GM12872 (cell line): ENCODE results near the gene CBY1.

Source experiments
- CTCF ChIP-seq: IDR thresholded peaks from 3 replicates; pipeline ENCODE4 v1.5.1; 2011; ENCODE audit warnings: low read depth, mild to moderate bottlenecking, low read length, moderate library complexity; ENCODE audit not compliant: insufficient read depth

CBY1 gene

DNA sequence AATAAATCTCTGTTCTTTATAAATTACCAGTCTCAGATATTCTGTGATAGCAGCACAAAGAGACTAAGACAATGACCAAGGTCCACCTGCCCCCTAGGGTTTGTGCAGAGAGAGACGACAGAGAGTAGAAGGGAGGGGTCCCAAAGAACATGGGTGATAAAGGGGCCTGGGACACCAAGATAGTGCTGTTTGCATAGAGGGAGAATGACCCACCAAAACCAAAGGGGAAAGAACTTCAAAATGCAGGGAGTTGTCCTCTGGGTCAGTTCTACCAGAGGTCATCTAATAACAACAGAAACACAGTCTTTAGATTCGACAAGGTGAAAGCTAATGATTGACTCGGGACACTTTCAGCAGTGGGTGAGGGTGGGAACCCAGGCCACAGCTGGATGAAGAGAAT is 23.9 kb upstream of the CBY1 start:
- TF ChIP-seq CTCF, result no peak

- no peak for TF ChIP-seq CTCF
Measured at GRCh38 chr22:38638216-38638615, 18.2 kb upstream of the CBY1 start.

DNA sequence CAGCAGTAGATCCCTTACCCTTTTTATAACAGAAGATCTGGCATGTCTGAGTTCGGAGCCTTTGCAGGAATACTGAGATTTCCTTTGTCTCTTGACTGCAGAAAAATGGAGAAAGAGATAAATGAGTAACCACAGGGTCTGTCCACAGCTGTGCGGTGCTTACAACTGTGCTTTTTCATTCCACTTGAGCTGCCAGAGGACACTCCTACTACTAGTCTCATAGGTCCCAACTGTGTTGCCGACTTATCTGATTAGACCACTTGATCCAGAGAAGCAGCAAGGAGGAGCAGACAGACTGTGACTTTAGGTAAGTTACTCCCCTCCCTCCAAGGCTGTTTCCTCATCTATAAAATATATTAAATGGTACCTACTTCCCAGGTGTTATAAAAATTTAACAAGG is 17.7 kb upstream of the CBY1 start:
- TF ChIP-seq CTCF, result no peak

GRCh38 chr22:38641476-38642040 is 14.9 kb upstream of the CBY1 start:
- no peak for TF ChIP-seq CTCF

DNA sequence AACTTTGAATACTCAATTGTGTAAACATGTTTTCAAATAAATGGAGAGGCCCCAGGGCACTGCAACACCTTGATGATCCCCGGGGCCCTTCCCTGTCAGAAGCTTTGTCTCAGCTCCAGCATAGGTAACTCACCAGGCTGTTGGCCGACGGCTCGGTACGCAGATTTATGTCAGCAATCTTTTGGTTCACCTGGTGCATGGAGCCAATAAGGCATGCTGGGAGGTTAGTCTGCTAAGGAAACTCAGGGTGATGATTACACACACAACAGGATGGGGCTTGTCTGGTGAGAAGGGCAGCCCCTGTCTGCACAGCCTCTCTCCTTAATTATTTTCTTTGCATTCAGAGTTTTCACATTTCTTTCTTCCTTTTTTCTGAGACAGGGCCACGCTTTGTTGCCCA is 11.0 kb upstream of the CBY1 start:
- no peak for TF ChIP-seq CTCF

DNA sequence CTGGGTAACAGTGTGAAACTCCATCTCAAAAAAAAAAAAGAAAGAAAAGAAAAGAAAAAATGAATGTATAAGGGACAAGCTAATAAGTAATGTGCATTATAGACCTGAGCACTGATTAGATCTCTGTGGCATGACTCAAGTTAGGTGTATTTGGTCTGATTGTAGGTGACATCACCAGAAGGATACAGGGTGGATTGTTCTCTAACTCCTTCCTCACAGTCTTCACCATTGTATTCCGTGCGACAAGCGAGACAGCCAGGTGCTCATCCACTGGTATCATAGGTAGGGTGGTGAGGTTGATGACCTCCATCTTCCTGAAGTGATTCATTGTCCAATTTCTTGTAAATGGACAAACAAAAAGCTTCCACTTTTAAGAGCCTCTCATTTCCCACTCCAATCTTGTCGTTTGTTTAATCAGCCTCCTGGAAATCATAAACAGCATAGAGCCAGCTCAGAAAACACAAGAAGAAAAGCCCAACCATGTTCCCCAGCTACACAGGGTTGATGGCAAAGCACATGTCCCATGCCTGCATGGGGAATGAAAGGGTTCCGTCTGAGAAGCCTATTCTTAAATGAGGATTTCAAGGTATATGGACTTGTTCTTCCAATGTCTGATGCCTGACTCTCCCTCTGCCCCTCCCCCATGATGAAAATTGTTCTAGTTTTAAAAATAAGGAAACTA is 6.5 kb upstream of the CBY1 start:
- TF ChIP-seq CTCF, result no peak

GRCh38 chr22:38652859-38653258 is 3.6 kb upstream of the CBY1 start:
- no peak for TF ChIP-seq CTCF

GRCh38 chr22:38653741-38654140 is 2.7 kb upstream of the CBY1 start:
- TF ChIP-seq CTCF, result no peak
